Smooth muscle cell (in vitro differentiated cells): ENCODE measurements around the gene C1orf174. TPM values are rescaled to one million over a fixed set of nuclear protein-coding genes. Genes with fewer than 3 reads are reported as not detected.

Experiments used
- DNase-seq: peaks from one replicate; lab custom pipeline; 2025; ENCODE audit not compliant: unreplicated experiment; lab: John Stamatoyannopoulos, UW
- H2AFZ ChIP-seq: fragments of 200-600 bp; sonication (generic); 2 replicates; pipeline ENCODE4 v1.6.0; 2016; ENCODE audit warnings: antibody characterized with exemption, low read depth, mild to moderate bottlenecking
- H3F3A ChIP-seq: fragments of 200-600 bp; sonication (generic); 2 replicates; pipeline ENCODE4 v1.6.0; 2017; ENCODE audit warnings: antibody characterized with exemption, low read depth
- H3K27ac ChIP-seq: fragments of 200-600 bp; sonication (generic); 2 replicates; pipeline ENCODE4 v1.5.1; 2016; ENCODE audit warnings: low read depth, mild to moderate bottlenecking
- H3K27me3 ChIP-seq: fragments of 200-600 bp; sonication (generic); 2 replicates; pipeline ENCODE4 v1.6.1; 2016; ENCODE audit warnings: low read depth, mild to moderate bottlenecking
- H3K36me3 ChIP-seq: fragments of 200-600 bp; sonication (generic); 2 replicates; pipeline ENCODE4 v1.5.1; 2016; ENCODE audit warnings: low read depth
- H3K4me1 ChIP-seq: fragments of 200-600 bp; sonication (generic); 2 replicates; pipeline ENCODE4 v1.5.1; 2016; ENCODE audit warnings: low read depth
- H3K4me2 ChIP-seq: fragments of 200-600 bp; sonication (generic); 2 replicates; pipeline ENCODE4 v1.6.0; 2016; ENCODE audit warnings: mild to moderate bottlenecking
- H3K4me3 ChIP-seq: fragments of 200-600 bp; sonication (generic); 2 replicates; pipeline ENCODE4 v1.5.1; 2016; ENCODE audit warnings: mild to moderate bottlenecking
- H3K79me2 ChIP-seq: fragments of 200-600 bp; sonication (generic); 2 replicates; pipeline ENCODE4 v1.6.0; 2016; ENCODE audit warnings: low read depth, mild to moderate bottlenecking
- H3K9ac ChIP-seq: fragments of 200-600 bp; sonication (generic); 2 replicates; pipeline ENCODE4 v1.6.0; 2016; ENCODE audit warnings: low read depth
- H3K9me3 ChIP-seq: fragments of 200-600 bp; sonication (generic); replicated peaks from 2 replicates; pipeline ENCODE4 v1.5.1; 2016; ENCODE audit warnings: low read depth
- H4K20me1 ChIP-seq: fragments of 200-600 bp; sonication (generic); 2 replicates; pipeline ENCODE4 v1.6.0; 2016; ENCODE audit warnings: low read depth
- CTCF ChIP-seq: fragments of 200-600 bp; sonication (generic); IDR thresholded peaks from 2 replicates; pipeline ENCODE4 v1.5.1; 2017; ENCODE audit warnings: borderline replicate concordance, mild to moderate bottlenecking, antibody characterized with exemption; ENCODE audit not compliant: insufficient read depth, poor library complexity, severe bottlenecking
- WGBS: methylation state at CpG from one replicate; pipeline ENCODE4 v1.1.7; 2016; ENCODE audit warnings: low lambda C conversion rate; 5-methylcytosine and 5-hydroxymethylcytosine counted together
- polyA plus RNA-seq: library from polyadenylated mRNA; unstranded; fragments of >200 nt; fragmentation: Nextera tagmentation; extraction: Ambion mirVana; gene quantifications from 2 replicates; pipeline ENCODE4 v1.2.1, GENCODE V29; 2016
- total RNA-seq: library from RNA; depleted of rRNA; stranded (reverse); fragments of >200 nt; gene quantifications from 2 replicates; pipeline ENCODE4 v1.2.3, GENCODE V29; 2014

C1orf174 gene
- total and polyA plus RNA-seq, 2 experiments from 2014 or later: 26.0 to 32.5 TPM

- Histone ChIP-seq H3K36me3 (no peaks in the 10 kb centered on the region), H3F3A (no peaks in the 10 kb centered on the region), H3K9me3 (no peaks in the 10 kb centered on the region), H3K27ac (no peak overlapping the region), H3K4me3 (no peak overlapping the region), H3K79me2 (no peaks in the 10 kb centered on the region), H4K20me1 (no peaks in the 10 kb centered on the region), H3K27me3 (no peaks in the 10 kb centered on the region), H3K9ac (no peak overlapping the region), H2AFZ (no peak overlapping the region), H3K4me1 (no peaks in the 10 kb centered on the region), H3K4me2 (no peak overlapping the region)
- no peak for DNase-seq
- no peak for TF ChIP-seq CTCF
- 93% methylated on average over 17 of the region's 17 CpGs for whole genome bisulfite sequencing
Measured at GRCh38 chr1:3942416-3943122, 42.5 kb upstream of the C1orf174 start.

- Histone ChIP-seq H4K20me1 (no peaks in the 10 kb centered on the region), H3K79me2 (no peaks in the 10 kb centered on the region), H3K36me3 (no peaks in the 10 kb centered on the region), H3K9me3 (no peaks in the 10 kb centered on the region), H2AFZ (no peak overlapping the region), H3K4me3 (no peak overlapping the region), H3K4me2 (no peak overlapping the region), H3K27me3 (no peaks in the 10 kb centered on the region), H3K9ac (no peak overlapping the region), H3K27ac (no peak overlapping the region), H3F3A (no peaks in the 10 kb centered on the region), H3K4me1 (no peaks in the 10 kb centered on the region)
- DNase-seq: no peak
- 80% methylated on average over 12 of the region's 12 CpGs for WGBS
- no peak for TF ChIP-seq CTCF
Measured at GRCh38 chr1:3940754-3941345, 40.8 kb upstream of the C1orf174 start.

GRCh38 chr1:3940081-3940753 is 40.1 kb upstream of the C1orf174 start:
- Histone ChIP-seq H3K4me3 (no peak overlapping the region), H2AFZ (no peak overlapping the region), H3K4me1 (no peaks in the 10 kb centered on the region), H3K9ac (no peak overlapping the region), H3K27me3 (no peaks in the 10 kb centered on the region), H3F3A (no peaks in the 10 kb centered on the region), H3K27ac (no peak overlapping the region), H3K4me2 (no peak overlapping the region), H4K20me1 (no peaks in the 10 kb centered on the region), H3K9me3 (no peaks in the 10 kb centered on the region), H3K36me3 (no peaks in the 10 kb centered on the region), H3K79me2 (no peaks in the 10 kb centered on the region)
- 85% methylated on average over 15 of the region's 15 CpGs for WGBS
- DNase-seq: no peak
- TF ChIP-seq CTCF: no peak
